Renal pelvis (tissue), 4 donors: Measurements from ENCODE around the gene STIMATE. TPM values are rescaled to one million over a fixed set of nuclear protein-coding genes. Genes with fewer than 3 reads are reported as not detected.

Source experiments
- DNase-seq: peaks from one replicate; pipeline ENCODE4 v3.0.0-alpha.2; 2013
- polyA plus RNA-seq, 3 donors: library from polyadenylated mRNA; unstranded; fragments of 120-200 nt; gene quantifications; one replicate each; pipeline ENCODE4 v1.2.1, GENCODE V29; 2013; ENCODE audit not compliant: insufficient read length in 3 of 3

STIMATE gene
- polyA plus RNA-seq, 3 donors: 15.9 to 17.9 (median 16.6) TPM

DNA sequence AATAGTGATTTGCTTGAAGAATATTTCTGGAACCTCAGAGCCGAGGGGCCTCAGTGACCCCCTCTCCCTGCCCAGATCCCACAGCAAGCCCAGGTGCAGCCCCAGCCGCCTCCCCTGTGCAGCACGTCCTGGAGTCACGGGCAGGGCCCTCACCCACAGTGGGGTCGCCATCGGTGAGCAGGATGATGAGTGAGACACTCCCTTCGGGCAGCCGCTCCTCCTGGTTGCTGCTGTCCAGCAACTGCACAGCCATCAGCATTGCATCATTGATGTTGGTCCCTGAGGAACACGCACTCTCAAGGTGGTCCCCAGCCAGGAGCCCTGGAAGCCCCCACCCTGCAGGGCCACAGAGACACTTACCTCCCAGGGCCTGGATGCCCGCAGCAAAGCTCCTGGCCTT is 73.3 kb downstream of the STIMATE start:
- DNase-seq: no peak

DNA sequence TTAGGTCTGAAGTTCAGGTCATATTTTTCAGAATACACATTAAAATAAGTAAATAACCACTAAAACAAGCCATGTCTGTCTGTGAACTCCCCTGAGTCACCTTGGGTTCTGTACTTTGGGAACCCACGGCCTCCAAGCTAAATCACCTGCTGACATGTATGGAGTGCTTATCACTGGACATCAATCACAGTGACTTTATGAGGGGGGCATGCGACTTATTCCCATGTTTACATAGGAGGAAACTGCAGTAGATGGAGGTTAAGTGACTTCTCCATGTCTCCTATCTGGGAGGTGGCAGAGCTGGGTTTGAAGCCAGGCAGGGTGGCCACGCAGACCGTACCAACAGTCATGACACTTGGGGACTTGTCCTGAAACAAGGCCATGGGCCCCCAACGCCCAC is 75.0 kb downstream of the STIMATE start:
- no peak for DNase-seq

DNA sequence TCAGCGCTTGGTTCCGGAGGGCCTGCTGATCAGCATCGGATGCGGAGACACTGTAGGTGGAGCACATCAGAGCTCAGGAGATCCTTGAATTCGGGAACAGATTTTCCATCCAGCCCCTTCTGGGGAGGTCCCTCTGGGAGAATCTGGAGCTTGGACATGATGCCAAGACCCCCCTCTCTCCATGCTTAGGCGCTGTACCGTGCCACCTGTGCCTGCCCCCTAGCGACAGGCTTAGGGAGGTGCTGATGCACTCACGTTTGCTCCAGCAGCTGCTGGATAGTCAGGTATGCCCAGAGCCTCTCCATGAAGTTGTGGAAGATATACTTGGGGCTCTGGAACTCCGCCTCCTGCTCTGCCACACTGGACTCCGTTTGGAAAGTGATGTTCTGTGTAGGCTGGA is 76.6 kb downstream of the STIMATE start:
- no peak for DNase-seq

DNA sequence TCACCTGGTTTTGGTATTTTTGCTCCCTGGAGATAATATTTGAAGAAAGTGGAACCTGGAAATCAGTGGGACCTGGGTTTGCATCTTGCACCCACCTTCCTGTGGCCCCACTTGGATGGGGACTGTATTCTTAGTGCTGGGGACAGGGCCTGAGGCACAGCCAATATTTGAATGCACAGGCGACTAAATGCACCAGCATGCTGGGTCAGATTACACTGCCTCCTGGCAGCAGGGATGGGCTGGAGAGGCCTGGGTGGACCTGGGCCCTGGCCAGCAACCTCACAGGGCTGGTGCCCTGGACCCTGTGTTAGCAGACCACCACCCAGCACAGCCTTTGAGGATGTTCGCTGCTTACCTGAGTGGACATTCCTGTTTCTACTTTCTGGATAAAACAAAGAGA is 77.4 kb downstream of the STIMATE start:
- DNase-seq: no peak

DNA sequence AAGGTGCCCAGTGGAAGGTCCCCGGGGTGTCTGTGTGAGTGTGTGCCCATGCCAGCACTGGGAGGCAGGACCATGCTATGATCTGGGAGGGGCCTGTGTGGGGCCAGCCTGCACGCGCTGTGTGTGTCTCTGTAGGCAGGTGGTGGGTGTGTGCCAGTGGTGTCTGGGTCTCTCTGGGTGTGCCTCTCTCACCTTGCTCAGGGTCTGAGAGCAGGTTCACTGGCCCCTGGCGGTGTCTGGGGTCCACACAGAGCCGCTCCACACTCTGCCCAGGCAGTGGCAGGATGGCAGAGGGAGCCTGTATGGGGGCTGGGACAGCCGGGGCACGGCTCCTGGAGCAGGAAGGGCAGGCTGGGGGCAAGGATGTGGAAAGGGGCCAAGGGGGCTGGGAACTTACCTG is 79.5 kb downstream of the STIMATE start:
- DNase-seq: no peak

DNA sequence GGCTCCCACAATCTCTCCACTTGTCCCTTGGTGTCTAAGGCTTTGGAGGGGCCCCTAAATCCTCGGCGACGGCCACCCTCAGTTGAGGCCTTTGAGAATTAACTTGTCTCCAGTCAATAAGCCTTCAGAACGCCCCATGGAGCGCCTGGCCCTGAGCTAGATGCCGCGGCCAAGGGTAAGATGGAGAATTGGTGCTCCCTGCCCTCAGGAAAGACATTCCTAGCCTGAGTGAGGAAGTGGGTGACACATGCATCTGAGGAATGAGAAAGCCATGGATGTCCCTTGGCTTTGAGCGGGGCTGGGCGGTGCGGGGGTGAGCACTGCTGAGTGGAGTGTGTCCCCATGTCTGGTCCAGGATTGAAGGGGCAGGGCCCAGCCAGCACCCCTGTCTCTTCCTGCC is 80.1 kb downstream of the STIMATE start:
- DNase-seq: no peak

DNA sequence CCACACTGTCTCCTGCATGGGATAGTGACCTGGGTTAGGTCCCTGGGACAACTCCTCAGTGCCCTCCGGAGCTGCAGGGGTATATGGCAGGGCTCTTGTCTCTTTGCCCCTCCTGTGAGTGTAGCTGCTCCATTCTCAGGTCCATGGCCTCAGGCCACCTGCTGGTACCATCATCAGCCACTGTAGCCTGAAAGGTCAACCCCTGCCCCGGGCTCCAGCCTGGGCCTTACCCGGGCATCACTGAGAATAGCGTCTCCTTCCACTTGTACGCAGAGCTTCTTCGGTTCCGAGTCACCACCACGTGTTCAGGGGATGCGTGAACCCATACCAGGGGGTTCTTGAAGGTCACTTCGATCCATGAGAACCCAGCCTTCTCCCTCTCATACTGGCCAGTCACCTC is 80.7 kb downstream of the STIMATE start:
- DNase-seq: no peak

DNA sequence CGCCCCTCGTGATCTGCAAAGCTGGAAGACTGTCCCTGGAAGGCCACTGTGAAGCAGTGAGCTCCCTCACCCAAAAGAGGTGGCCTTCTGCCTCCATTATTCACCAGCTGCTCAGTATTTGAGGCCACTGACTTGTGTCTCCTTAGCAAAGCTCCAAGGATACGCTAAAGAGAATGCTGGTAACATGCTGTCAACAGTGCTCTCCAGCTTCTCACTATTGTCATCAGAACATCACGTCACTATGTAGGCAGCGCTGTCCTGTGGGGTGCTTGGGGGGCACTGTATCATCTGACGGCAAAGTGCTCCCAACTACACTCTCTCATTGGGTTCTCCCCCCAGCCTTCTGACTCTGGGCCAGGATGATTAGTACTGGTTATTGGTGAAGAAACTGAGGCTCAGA is 81.1 kb downstream of the STIMATE start:
- no peak for DNase-seq

DNA sequence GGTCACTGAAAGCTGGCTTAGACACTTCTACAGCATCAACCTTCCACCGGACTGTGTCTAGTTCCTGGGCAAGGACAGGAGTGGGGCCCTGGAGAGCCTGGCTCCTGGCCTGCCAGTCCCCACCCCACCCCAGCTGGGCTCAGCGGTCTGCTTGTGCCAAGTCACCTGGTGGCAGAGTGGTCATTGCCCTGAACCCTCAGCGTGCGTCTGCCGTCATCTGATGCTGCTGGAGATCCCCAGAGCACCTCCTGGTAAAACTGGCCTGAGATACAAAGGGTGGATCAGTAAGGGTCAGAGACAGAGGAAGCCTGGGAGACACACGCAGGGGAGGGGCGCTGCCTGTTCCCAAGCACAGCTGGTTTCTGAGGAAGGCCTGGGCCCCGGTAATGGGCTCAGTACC is 83.5 kb downstream of the STIMATE start:
- no peak for DNase-seq

DNA sequence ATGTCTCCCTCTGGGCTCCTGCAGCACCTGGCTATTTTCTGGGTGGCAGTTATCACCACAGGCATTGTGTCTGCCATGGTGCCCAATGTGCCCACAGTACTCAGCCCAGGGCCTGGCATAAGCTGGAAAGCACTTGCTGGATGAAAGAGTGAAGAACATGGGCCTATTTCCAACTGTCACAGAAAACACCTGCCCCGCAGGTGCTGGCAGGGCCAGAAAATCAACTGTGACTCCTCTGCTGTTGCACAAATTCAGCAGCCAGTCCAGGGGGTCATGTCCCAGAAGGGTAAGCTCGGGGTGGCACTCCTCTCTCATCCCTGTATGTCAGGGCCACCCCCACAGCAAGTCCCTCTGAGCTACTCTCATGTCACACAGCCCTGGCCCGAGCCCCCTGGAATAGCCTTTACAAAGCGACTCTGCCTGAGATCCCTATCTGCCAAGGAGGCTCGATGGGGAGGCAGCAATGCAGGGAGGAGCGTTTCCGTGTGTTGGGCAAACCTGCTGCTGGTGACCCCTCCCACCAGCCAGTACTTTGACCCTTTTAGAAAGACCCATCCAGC is 85.8 kb downstream of the STIMATE start:
- DNase-seq: no peak

DNA sequence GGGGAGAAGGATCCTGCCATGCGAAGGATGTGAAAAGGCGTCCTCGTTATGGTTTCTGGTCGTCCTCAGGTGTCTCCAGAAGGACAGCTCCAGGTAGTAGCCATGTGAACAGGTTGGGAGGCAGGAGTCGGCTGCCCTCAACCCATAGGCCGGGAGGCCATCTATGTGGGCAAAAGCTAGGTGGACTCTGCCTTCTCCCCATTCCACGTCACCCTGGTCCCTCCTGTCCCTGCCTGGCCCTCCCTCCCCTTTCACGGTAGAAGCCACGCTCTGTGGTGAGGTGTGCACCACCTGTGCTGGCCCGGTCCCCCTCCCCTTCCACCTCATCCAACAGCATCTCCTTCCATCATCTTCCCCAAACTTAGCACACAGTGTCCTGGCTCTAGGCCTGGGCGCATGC is 86.4 kb downstream of the STIMATE start:
- DNase-seq: no peak

DNA sequence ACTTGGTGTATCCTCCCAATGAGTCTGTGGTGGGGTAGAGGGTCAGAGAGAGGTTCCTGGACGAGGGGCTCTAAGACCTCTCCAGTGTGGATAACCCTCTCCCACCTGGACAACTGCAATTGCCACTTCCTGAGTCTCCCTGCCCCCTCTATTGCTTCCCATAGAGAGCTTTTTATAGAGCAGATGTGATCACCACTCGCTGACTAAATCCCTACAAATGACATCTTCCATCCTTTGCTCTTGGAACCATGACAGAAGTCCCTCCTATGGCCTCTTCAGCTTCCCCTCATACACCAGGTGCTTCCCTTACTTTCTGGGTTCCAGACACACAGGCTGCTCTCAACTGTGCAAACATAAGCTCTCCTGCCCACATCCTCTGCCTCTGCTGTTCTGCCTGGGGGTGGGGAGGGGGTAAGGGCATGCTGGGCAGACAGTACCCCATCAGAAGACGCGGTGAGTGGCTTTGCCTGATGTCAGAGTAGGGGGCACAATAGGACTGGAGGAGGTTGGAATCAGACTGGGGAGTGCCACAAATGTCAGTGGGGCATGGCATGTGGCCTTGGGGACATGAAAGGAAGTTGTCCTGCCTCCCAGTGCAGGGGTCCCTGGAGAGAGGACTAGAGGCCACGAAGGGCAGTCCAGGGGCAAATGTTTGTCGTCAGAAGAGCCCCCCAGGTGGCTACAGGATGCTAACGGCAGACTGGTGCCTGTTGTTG is 87.5 kb downstream of the STIMATE start:
- no peak for DNase-seq

DNA sequence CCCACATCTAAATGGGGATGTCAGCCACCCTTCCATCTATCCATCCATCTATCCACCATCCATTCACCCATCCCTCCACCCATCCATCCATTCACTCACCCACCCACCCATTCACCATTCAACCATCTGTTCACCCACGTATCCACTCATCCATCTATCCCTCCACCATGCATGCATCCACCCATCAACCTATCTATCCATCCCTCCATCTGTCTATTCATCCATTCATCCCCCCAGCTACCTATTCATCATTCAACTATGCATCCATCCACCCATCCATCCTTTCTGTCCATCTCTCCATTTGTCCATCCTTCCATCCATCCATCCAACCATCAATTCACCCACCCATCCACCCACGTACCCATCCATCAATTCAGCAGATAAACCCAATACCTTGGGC is 88.2 kb downstream of the STIMATE start:
- no peak for DNase-seq

DNA sequence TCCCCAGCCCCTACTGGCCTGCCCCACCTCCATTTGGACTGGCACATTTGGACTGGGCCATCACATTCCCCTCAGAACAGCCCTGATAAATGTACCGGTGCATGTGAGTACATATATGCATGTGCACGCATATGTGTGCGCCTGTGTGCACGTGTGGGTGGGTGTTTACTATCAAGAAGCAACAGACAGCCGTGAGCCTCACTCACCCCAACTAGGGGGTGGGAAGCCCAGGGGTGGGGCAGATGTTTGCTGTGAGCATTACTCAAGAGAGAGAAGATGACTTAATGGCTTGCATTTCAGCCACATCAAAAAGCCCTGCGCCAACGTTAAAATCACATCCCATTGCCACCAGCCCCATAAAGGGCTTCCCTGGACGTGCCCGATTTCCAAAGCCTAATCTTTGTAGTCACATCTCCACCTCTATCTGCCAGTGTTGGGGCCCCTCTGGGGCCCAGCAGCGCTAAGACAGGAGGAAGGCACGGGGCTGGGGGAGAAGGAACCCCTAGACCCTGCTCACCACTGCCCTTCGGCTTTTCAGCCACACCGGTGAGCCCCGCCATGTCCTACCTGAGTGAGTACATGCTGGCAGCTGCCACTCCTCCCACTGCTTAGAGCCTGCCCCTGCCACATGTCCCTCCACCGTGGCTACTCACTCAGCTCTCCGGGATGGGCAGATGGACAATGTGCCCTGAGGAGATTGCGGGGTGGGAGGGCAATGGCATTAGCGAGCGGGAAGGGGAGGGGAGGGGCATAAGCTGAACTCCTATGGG is 91.9 kb downstream of the STIMATE start:
- no peak for DNase-seq

DNA sequence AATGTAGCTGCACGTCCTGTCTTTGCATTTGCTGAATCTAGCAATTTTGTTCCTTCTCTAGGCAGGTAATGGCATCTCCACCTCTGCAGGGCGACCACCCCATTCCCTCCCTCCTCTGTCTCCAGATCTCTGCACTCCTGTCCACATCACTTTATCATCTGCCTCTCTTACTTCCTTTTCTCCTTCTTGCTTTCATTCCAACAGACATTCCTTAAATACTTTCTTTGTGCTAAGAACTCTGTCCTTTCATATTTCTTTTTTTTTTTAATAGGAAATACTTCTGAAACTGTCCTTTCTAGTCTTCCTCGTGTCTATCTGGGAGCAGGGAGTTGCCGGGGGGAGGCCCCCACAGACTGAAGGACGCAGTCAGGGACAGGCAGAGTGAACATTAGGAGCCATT is 95.5 kb downstream of the STIMATE start:
- DNase-seq: no peak

DNA sequence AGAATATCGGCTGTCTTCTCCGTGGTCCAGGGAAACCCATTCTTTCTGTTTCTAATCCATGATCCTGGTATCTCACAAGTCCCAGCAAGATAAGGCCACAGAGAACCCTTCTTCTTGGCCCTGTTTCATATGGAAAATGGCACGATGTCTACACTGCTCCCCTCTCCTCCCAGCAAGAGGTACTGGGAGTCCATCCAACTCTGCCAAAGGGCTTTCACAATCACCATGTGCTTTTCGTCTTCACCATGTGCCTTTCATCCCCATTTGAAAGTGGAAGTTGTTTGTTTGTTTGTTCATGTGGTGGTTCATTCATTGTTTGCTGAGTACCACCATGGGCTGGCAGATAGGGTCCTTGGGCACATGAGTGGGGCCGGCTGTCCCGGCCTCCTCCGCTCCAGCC is 97.3 kb downstream of the STIMATE start:
- DNase-seq: no peak

DNA sequence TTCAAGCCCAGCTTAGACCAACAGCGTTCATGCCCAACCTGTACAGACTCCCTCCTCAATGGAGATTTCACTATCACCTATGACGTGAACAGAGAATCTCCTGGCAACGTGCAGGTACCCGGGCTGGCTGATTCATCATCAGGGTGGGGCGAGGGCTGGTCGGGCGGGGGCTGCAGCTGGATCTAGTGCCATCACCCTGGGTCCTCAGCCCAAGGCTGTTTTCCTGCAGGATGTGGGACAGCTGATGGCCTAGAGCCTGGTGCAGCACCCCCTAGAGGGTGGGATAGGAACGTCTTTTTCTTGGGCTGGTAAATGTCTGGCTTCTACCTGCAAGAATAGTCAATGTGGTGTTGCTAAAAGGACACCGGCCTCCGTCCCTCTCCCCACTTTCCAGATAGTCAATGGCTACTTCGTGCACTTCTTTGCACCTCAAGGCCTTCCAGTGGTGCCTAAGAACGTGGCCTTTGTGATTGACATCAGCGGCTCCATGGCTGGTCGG is 98.3 kb downstream of the STIMATE start:
- no peak for DNase-seq

DNA sequence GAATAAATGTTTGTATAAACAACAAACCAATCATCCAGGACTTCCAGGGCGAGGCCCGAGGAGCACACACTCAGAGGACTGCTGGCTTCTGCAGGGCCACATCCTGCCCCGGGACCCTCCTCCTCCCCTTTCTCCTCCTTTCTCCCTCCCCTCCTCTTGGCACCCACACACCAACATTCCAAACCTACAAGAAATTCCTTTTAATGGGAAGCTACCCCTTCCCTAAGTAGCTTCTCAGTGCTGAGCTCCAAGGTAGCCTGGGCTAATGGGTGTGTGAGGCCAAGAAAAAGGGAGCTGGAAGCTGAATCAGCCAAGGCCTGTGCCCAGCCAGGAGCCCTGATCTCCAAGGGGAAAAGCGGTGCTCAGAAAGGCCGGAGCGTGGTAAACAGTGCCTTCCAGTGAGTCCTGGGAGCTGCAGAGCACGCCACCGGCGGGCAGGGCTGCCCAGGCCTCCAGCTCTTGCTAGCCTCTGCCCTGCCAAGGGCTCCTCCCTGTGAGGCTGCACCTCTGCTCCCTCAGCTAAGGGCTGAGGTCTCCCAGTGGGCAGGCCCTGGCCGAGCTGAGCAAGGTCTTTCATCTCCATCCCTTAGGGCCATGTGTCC is 98.9 kb downstream of the STIMATE start:
- DNase-seq: no peak

DNA sequence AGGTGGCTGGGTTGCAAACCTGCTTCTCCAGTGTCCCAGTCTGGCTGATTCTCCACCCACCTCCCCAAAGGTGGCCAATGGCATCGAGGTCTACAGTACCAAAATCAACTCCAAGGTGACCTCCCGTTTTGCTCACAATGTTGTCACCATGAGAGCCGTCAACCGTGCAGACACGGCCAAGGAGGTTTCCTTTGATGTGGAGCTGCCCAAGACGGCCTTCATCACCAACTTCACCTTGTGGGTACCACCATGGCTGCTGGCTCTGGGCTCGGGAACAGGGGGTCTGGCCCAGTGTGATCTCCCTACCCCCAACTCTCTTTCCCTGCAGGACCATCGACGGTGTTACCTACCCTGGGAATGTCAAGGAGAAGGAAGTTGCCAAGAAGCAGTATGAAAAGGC is 100.9 kb downstream of the STIMATE start:
- DNase-seq: no peak

DNA sequence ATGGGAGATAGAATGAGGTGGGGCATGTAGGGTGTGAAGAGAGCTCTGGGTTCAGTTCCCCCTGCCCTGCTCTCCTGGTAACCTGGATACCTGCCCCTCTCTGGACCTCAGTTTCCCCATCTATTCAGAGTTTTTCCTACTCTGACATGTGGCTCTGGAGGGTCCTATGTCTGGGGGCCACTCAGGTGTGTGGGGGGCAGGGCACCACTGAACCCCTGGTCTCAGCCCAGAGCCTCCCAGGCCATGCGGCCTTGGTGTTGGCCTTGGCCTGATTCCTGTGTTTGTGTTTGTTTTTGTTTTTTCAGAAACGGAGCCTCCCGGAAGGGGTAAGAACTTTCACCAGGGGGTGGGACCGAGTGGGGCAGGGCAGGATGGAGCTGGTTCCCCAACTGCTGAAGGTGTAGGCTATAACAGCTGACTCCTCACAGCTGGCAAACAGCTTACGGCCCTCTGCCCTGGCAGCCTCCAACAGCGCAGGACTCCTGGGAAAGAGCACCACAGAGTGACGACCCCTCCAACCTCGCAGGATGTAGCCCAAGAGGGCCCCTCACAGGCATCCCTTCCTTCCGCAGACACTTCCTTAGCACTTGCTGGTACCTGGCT is 101.9 kb downstream of the STIMATE start:
- DNase-seq: no peak

DNA sequence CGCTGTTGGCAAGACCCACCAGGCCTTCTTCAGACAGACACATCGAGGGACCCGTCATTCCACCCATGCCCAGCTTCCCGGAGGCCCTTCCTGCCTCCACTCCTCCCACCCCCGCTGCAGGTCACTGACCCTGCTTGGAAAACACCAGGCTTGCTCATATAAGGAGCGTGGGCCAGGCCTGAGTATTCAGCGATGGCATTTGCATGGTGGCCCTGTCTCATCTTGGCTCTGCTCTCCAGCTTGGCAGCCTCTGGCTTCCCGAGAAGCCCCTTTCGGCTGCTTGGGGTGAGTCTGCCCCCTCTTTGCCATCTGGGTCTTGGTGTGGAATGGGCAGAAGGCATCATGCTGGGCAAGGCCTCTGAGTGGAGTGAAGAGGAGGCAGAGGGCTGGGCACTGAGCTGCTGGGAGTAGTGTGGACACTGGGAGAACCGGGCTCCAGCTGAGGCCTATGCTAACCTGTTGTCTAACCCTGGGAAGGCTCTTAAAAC is 102.7 kb downstream of the STIMATE start, which contains the start of gene ITIH3:
TSS of gene ITIH3 (plus strand) at position 185 of the 488 bp plus-strand sequence. CDS start at position 193, 8 bp downstream.
- no peak for DNase-seq
